ENCODE measurements around the gene NTN5. TPM values are rescaled to one million over a fixed set of nuclear protein-coding genes. Genes with fewer than 3 reads are reported as not detected.
A peak's percentile ranks its signal among the peaks of the same experiment; 100 is the strongest.

Gene NTN5
- total and polyA plus RNA-seq, 9 of the 15 experiments (the other 6 are each of a cell fraction or from before 2014, with no cell fraction given): not detected

DNA sequence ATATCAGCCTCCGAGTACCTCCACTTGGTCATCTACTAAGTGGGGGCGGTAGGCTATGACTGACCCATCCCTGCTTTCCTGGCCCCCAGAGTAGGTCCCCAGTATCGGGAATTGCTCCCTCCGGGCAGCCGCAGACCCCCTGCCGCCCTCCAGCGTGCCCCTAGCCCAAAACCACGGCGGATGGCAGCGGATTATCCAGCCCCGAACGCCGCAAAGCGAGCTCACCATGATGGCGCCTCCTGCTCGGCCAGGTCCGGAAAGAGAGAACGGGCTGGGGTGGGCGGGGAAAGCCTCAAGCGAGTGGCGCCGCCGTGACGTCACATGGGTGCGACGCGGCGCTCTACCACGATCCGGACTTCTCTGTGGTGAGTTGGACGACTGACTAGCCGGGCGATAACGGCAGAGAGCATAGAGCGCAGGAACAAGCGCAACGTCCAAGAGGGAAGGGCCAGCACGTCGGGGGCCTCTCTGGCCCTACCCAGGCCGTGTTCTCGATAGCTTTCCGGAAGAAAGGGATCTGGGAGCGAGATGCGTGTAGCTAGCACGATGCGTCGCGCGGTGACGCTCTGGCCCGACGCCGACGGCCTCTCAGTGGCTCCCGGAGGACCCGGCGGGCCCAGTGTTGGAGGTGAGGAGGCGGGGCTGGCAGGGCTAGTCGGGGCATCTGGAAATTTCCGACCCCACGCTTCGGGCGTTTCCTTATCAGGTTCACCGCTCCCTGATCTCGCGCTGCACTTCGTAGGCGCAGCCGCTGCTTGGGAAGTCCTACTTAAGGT lies 53.7 kb downstream of the NTN5 start, which contains the start of the genes RPL18 and SPHK2 (continued):
- TF ChIP-seq, protein P1, sequence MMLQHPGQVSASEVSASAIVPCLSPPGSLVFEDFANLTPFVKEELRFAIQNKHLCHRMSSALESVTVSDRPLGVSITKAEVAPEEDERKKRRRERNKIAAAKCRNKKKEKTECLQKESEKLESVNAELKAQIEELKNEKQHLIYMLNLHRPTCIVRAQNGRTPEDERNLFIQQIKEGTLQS (IDR thresholded peaks at IDR 0.05): peak; percentile 73; the same call in 1 of the 2 replicates
- TF ChIP-seq, protein P1 (CRISPR knock-in tag; conservative IDR thresholded peaks at IDR 0.05): peak; percentile 87; the same call in 1 of the 2 replicates
- TF ChIP-seq RAD51 (IDR thresholded peaks at IDR 0.05; ENCODE audit: borderline replicate concordance, low read depth): no peak
- TF ChIP-seq, protein P2, sequence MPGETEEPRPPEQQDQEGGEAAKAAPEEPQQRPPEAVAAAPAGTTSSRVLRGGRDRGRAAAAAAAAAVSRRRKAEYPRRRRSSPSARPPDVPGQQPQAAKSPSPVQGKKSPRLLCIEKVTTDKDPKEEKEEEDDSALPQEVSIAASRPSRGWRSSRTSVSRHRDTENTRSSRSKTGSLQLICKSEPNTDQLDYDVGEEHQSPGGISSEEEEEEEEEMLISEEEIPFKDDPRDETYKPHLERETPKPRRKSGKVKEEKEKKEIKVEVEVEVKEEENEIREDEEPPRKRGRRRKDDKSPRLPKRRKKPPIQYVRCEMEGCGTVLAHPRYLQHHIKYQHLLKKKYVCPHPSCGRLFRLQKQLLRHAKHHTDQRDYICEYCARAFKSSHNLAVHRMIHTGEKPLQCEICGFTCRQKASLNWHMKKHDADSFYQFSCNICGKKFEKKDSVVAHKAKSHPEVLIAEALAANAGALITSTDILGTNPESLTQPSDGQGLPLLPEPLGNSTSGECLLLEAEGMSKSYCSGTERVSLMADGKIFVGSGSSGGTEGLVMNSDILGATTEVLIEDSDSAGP (CRISPR knock-in tag; IDR thresholded peaks at IDR 0.05): no peak
- peak; percentile 67; the same call in 1 of the 2 replicates for TF ChIP-seq TCF7 (IDR thresholded peaks at IDR 0.05; ENCODE audit: borderline replicate concordance)
- TF ChIP-seq GABPB1 (CRISPR knock-in tag; IDR thresholded peaks at IDR 0.05): peak; percentile 93
- TF ChIP-seq KLF16 (IDR thresholded peaks at IDR 0.05): no peak
- peak; percentile 69 for TF ChIP-seq EP300 (IDR thresholded peaks at IDR 0.05; ENCODE audit: low read length)
- TF ChIP-seq GATAD2A (IDR thresholded peaks at IDR 0.05): 0 out of 2 replicates have a peak, but pooled peaks have one; percentile 50
- peak; percentile 97 for TF ChIP-seq SETDB1 (IDR thresholded peaks at IDR 0.05; ENCODE audit: low read length)
- peak; percentile 97 for TF ChIP-seq POLR2H (tag; IDR thresholded peaks at IDR 0.05; ENCODE audit: low read depth)
- TF ChIP-seq, protein P3, sequence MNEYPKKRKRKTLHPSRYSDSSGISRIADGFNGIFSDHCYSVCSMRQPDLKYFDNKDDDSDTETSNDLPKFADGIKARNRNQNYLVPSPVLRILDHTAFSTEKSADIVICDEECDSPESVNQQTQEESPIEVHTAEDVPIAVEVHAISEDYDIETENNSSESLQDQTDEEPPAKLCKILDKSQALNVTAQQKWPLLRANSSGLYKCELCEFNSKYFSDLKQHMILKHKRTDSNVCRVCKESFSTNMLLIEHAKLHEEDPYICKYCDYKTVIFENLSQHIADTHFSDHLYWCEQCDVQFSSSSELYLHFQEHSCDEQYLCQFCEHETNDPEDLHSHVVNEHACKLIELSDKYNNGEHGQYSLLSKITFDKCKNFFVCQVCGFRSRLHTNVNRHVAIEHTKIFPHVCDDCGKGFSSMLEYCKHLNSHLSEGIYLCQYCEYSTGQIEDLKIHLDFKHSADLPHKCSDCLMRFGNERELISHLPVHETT (CRISPR knock-in tag; conservative IDR thresholded peaks at IDR 0.05 in 1 of 2, IDR thresholded peaks at IDR 0.05 in 1 of 2): peak in 1 of 2 experiments; percentile 99; a peak in 2 of 4 replicates
- TF ChIP-seq U2AF1 (optimal IDR thresholded peaks at IDR 0.05; ENCODE audit: low read depth, low read length): peak; percentile 87
- no peak; the same call in none of the 2 replicates for TF ChIP-seq NR2C2 (CRISPR knock-in tag; IDR thresholded peaks at IDR 0.05)
- TF ChIP-seq NR2C2 (tag; IDR thresholded peaks at IDR 0.05): peak; percentile 91
- peak; percentile 99 for TF ChIP-seq TAF1 (IDR thresholded peaks at IDR 0.05; ENCODE audit: control insufficient read depth, extremely low read depth, insufficient read depth, low read length, severe bottlenecking)
- TF ChIP-seq PHB (CRISPR knock-in tag; IDR thresholded peaks at IDR 0.05): peak; percentile 89; the same call in 1 of the 2 replicates
- TF ChIP-seq YBX1 (IDR thresholded peaks at IDR 0.05): no peak
- TF ChIP-seq, protein P4, sequence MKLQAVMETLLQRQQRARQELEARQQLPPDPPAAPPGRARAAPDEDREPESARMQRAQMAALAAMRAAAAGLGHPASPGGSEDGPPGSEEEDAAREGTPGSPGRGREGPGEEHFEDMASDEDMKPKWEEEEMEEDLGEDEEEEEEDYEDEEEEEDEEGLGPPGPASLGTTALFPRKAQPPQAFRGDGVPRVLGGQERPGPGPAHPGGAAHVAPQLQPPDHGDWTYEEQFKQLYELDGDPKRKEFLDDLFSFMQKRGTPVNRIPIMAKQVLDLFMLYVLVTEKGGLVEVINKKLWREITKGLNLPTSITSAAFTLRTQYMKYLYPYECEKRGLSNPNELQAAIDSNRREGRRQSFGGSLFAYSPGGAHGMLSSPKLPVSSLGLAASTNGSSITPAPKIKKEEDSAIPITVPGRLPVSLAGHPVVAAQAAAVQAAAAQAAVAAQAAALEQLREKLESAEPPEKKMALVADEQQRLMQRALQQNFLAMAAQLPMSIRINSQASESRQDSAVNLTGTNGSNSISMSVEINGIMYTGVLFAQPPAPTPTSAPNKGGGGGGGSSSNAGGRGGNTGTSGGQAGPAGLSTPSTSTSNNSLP (IDR thresholded peaks at IDR 0.05; ENCODE audit: borderline replicate concordance, low read depth, low read length): peak; percentile 60; the same call in 1 of the 2 replicates
- peak; percentile 90 for TF ChIP-seq HNRNPLL (IDR thresholded peaks at IDR 0.05; ENCODE audit: low read depth, low read length, poor library complexity, severe bottlenecking)
- peak; percentile 74; the same call in 1 of the 2 replicates for TF ChIP-seq ELF4 (CRISPR knock-in tag; IDR thresholded peaks at IDR 0.05)
